Loucy (cell line): Measurements from ENCODE around the gene MYOT.

Source experiments
- EZH2phosphoT487 ChIP-seq: fragments of 200-600 bp; IDR thresholded peaks from 2 replicates; pipeline ENCODE4 v1.6.1; 2018; ENCODE audit warnings: antibody characterized with exemption, mild to moderate bottlenecking, moderate library complexity, borderline replicate concordance
- TF ChIP-seq, protein P1 (sequence below): fragments of 200-600 bp; sonication (generic); conservative IDR thresholded peaks from 2 replicates; pipeline ENCODE4 v1.5.1; 2014; ENCODE audit warnings: mild to moderate bottlenecking, antibody characterized with exemption, low read length

DNA sequence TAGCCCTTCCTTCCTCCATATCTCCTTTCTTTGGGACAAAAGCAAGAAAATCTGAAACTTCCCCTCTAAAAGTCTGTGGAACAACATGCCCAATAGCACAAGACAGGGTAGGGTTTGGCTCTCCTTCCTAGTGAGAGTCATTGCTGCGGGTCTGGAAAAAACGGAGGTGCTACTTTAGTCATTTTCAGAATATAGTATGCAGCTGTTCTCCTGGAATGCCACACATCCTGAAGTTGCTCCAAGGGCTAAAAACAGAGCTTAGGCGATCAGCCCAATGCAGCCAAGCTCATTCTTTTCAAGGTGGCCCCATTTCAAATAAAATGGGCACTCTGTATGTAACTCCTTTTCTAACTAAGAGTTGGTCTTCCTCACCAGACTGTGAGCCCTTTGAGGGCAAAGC is 39.5 kb upstream of the MYOT start:
- TF ChIP-seq, protein P1, sequence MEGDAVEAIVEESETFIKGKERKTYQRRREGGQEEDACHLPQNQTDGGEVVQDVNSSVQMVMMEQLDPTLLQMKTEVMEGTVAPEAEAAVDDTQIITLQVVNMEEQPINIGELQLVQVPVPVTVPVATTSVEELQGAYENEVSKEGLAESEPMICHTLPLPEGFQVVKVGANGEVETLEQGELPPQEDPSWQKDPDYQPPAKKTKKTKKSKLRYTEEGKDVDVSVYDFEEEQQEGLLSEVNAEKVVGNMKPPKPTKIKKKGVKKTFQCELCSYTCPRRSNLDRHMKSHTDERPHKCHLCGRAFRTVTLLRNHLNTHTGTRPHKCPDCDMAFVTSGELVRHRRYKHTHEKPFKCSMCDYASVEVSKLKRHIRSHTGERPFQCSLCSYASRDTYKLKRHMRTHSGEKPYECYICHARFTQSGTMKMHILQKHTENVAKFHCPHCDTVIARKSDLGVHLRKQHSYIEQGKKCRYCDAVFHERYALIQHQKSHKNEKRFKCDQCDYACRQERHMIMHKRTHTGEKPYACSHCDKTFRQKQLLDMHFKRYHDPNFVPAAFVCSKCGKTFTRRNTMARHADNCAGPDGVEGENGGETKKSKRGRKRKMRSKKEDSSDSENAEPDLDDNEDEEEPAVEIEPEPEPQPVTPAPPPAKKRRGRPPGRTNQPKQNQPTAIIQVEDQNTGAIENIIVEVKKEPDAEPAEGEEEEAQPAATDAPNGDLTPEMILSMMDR = no peak
- TF ChIP-seq EZH2phosphoT487 = no peak
